Aorta (tissue), 5 donors: ENCODE data around the gene ZKSCAN8. TPM values are rescaled to one million over a fixed set of nuclear protein-coding genes. Genes with fewer than 3 reads are reported as not detected.

ENCODE experiments used
- ATAC-seq: fragments of 200-7000 bp; cut with Tn5 transposase; one replicate; pipeline ENCODE4 v1.9.1; 2022; ENCODE audit warnings: moderate library complexity; ENCODE audit not compliant: low FRiP score
- DNase-seq, 2 donors: peaks; one replicate each; pipeline ENCODE4 v3.0.0-alpha.2; 2020
- H3K27ac ChIP-seq, 2 donors: one replicate each; pipeline ENCODE4 v1.5.1; 2013; ENCODE audit warnings: low read length in 2 of 2, mild to moderate bottlenecking in 2 of 2, moderate library complexity in 2 of 2, control low read depth in 1 of 2, inconsistent platforms in 1 of 2, low read depth in 1 of 2
- H3K27me3 ChIP-seq, 2 donors: one replicate each; pipeline ENCODE4 v1.6.1; 2013; ENCODE audit warnings: control low read depth in 1 of 2, low read length in 1 of 2, mild to moderate bottlenecking in 1 of 2, moderate library complexity in 1 of 2; ENCODE audit not compliant: insufficient read depth in 2 of 2, control insufficient read depth in 1 of 2
- H3K36me3 ChIP-seq, 2 donors: one replicate each; pipeline ENCODE4 v1.6.1; 2013; ENCODE audit warnings: control low read depth in 1 of 2, low read length in 1 of 2, mild to moderate bottlenecking in 1 of 2; ENCODE audit not compliant: insufficient read depth in 2 of 2, control insufficient read depth in 1 of 2
- H3K4me1 ChIP-seq, 2 donors: one replicate each; pipeline ENCODE4 v1.6.1; 2013; ENCODE audit warnings: low read length in 2 of 2, control low read depth in 1 of 2, mild to moderate bottlenecking in 1 of 2, moderate library complexity in 1 of 2; ENCODE audit not compliant: insufficient read depth in 2 of 2, control insufficient read depth in 1 of 2
- H3K4me3 ChIP-seq, 2 donors: one replicate each; pipeline ENCODE4 v1.5.1; 2013; ENCODE audit warnings: low read length in 2 of 2, control low read depth in 1 of 2, mild to moderate bottlenecking in 1 of 2
- H3K9me3 ChIP-seq: one replicate; pipeline ENCODE4 v1.6.1; 2013; ENCODE audit warnings: mild to moderate bottlenecking, low read length; ENCODE audit not compliant: control insufficient read depth
- WGBS, 2 donors: extraction: QIAGEN DNeasy Blood & Tissue Kit; methylation state at CpG; one replicate each; pipeline ENCODE4 v1.1.7; 2013; 5-methylcytosine and 5-hydroxymethylcytosine counted together
- intact Hi-C, 2 donors: fragments of 100-400 bp; cut with DNase I; formaldehyde crosslinking; loops; one replicate each; pipeline versions ENCODE4 v1.14.2 to v1.15.0; 2022
- polyA plus RNA-seq, 2 donors: library from polyadenylated mRNA; stranded (reverse); fragments of 200-250 nt; gene quantifications; one replicate each; pipeline ENCODE4 v1.2.3, GENCODE V29; 2013
- total RNA-seq, 2 donors: library from RNA; stranded (reverse); fragmentation: NEBNext Ultra II Directional; extraction: Animal tissue kit (Norgen Biotek cat#: 25700); gene quantifications; one replicate each; pipeline ENCODE4 v1.2.1, GENCODE V29; 2021
- donor health status: healthy with polysubstance abuse.
- donor health status: Bipolar disorder and iron deficiency.
- donor health status: DM: no; HTN: no; CAD: no.
- donor health status: DM: no; HTN: no; CAD: no.
- donor health status: DM: yes; HTN: yes; CAD: no.

ZKSCAN8 gene
- total and polyA plus RNA-seq, 4 donors: 2.3 to 31.8 (median 16.6) TPM

- intact Hi-C loops: no loop called here
- WGBS, 2 donors: 57 to 77% methylated on average over 1 of the region's 1 CpG
Measured at GRCh38 chr6:28167926-28168325, 26.2 kb downstream of the ZKSCAN8 start.

GRCh38 chr6:28171271-28171670, 29.6 kb downstream of the ZKSCAN8 start:
- H3K27me3 ChIP-seq: no peaks in the 10 kb centered on the region
- H3K4me1 ChIP-seq: no peaks in the 10 kb centered on the region
- no peak for ATAC-seq
- WGBS, 2 donors: 71 to 74% methylated on average over 2 of the region's 2 CpGs
- no peaks in the 10 kb centered on the region for H3K9me3 ChIP-seq
- no peak for DNase-seq
- H3K36me3 ChIP-seq: no peaks in the 10 kb centered on the region
- no peak overlapping the region for H3K4me3 ChIP-seq
- intact Hi-C loops: no loop called here
- no peak overlapping the region for H3K27ac ChIP-seq

More at GRCh38 chr6:28167926-28168325, 26.2 kb downstream of the ZKSCAN8 start:
- Histone ChIP-seq H3K27me3 (no peaks in the 10 kb centered on the region), H3K9me3 (no peaks in the 10 kb centered on the region), H3K4me1 (no peaks in the 10 kb centered on the region), H3K36me3 (no peaks in the 10 kb centered on the region), H3K4me3 (no peak overlapping the region), H3K27ac (no peak overlapping the region)
- ATAC-seq (no peak), DNase-seq (no peak)

- WGBS, 2 donors: 84 to 89% methylated on average over 2 of the region's 2 CpGs
- intact Hi-C loops: no loop called here
Measured at GRCh38 chr6:28172006-28172405, 30.3 kb downstream of the ZKSCAN8 start.

GRCh38 chr6:28176373-28176772, 34.7 kb downstream of the ZKSCAN8 start:
- H3K36me3 ChIP-seq: no peaks in the 10 kb centered on the region
- no peaks in the 10 kb centered on the region for H3K27me3 ChIP-seq
- DNase-seq: no peak
- H3K27ac ChIP-seq: no peak overlapping the region
- H3K4me1 ChIP-seq: no peaks in the 10 kb centered on the region
- WGBS, 2 donors: 89 to 94% methylated on average over 1 of the region's 1 CpG
- no peak overlapping the region for H3K4me3 ChIP-seq
- H3K9me3 ChIP-seq: no peaks in the 10 kb centered on the region
- no peak for ATAC-seq
- intact Hi-C loops: no loop called here

More at GRCh38 chr6:28172006-28172405, 30.3 kb downstream of the ZKSCAN8 start:
- no peaks in the 10 kb centered on the region for H3K4me1 ChIP-seq
- no peak overlapping the region for H3K4me3 ChIP-seq
- DNase-seq (no peak), ATAC-seq (no peak)
- H3K27me3 ChIP-seq: no peaks in the 10 kb centered on the region
- no peaks in the 10 kb centered on the region for H3K36me3 ChIP-seq
- H3K9me3 ChIP-seq: no peaks in the 10 kb centered on the region
- H3K27ac ChIP-seq: no peak overlapping the region

GRCh38 chr6:28182255-28182654, 40.6 kb downstream of the ZKSCAN8 start:
- no peaks in the 10 kb centered on the region for H3K4me1 ChIP-seq
- peaks cover 1% of the 10 kb centered on the region for H3K9me3 ChIP-seq
- no peak overlapping the region for H3K27ac ChIP-seq
- ATAC-seq (no peak), DNase-seq (no peak)
- 48 to 50% methylated on average over 1 of the region's 1 CpG for WGBS, 2 donors
- no peak overlapping the region for H3K4me3 ChIP-seq
- H3K36me3 ChIP-seq: no peaks in the 10 kb centered on the region
- no peaks in the 10 kb centered on the region for H3K27me3 ChIP-seq
- intact Hi-C loops: no loop called here

- Histone ChIP-seq H3K4me1 (no peaks in the 10 kb centered on the region), H3K9me3 (peaks cover 19% of the 10 kb centered on the region), H3K27me3 (peaks cover 0 to 6% of the 10 kb centered on the region in 2 donors), H3K27ac (no peak overlapping the region), H3K36me3 (no peaks in the 10 kb centered on the region), H3K4me3 (no peak overlapping the region)
- DNase-seq (no peak), ATAC-seq (no peak)
- 71 to 78% methylated on average over 6 of the region's 6 CpGs for WGBS, 2 donors
- intact Hi-C loops: no loop called here
Measured at GRCh38 chr6:28188111-28188979, 46.7 kb downstream of the ZKSCAN8 start.

GRCh38 chr6:28200020-28200419, 58.3 kb downstream of the ZKSCAN8 start:
- no peak overlapping the region for H3K4me3 ChIP-seq
- H3K9me3 ChIP-seq: peaks cover 8% of the 10 kb centered on the region
- no peaks in the 10 kb centered on the region for H3K27me3 ChIP-seq
- H3K27ac ChIP-seq: no peak overlapping the region
- ATAC-seq: no peak
- no peaks in the 10 kb centered on the region for H3K36me3 ChIP-seq
- no peak for DNase-seq
- intact Hi-C loops: no loop called here
- H3K4me1 ChIP-seq: no peaks in the 10 kb centered on the region
- WGBS, 2 donors: 56 to 57% methylated on average over 1 of the region's 1 CpG

- WGBS, 2 donors: 34 to 35% methylated on average over 4 of the region's 4 CpGs
- no peaks in the 10 kb centered on the region for H3K4me1 ChIP-seq
- ATAC-seq (no peak), DNase-seq (no peak)
- no peaks in the 10 kb centered on the region for H3K27me3 ChIP-seq
- H3K9me3 ChIP-seq: peaks cover 6% of the 10 kb centered on the region
- no peaks in the 10 kb centered on the region for H3K36me3 ChIP-seq
- H3K4me3 ChIP-seq: no peak overlapping the region
- no peak overlapping the region for H3K27ac ChIP-seq
- intact Hi-C loops: no loop called here
Measured at GRCh38 chr6:28203201-28203600, 61.5 kb downstream of the ZKSCAN8 start.

- no peaks in the 10 kb centered on the region for H3K36me3 ChIP-seq
- intact Hi-C loops: no loop called here
- no peak overlapping the region for H3K27ac ChIP-seq
- H3K9me3 ChIP-seq: peaks cover 4% of the 10 kb centered on the region
- no peak overlapping the region for H3K4me3 ChIP-seq
- no peak for DNase-seq
- no peaks in the 10 kb centered on the region for H3K27me3 ChIP-seq
- 46 to 60% methylated on average over 1 of the region's 1 CpG for whole genome bisulfite sequencing, 2 donors
- ATAC-seq: no peak
- no peaks in the 10 kb centered on the region for H3K4me1 ChIP-seq
Measured at GRCh38 chr6:28205879-28206278, 64.2 kb downstream of the ZKSCAN8 start.
